AG09319 (cell line): Measurements from ENCODE around the gene ALG9.

Experiments
- DNase-seq: peaks from one replicate; pipeline ENCODE4 v3.0.0-alpha.2; 2010; ENCODE audit warnings: low read depth; ENCODE audit errors: extremely low read depth
- TF ChIP-seq, protein P1 (sequence below): IDR thresholded peaks from 2 replicates; pipeline ENCODE4 v1.5.1; 2011; ENCODE audit warnings: low read depth, mild to moderate bottlenecking, inconsistent platforms, low read length, moderate library complexity

Gene ALG9, protein sequence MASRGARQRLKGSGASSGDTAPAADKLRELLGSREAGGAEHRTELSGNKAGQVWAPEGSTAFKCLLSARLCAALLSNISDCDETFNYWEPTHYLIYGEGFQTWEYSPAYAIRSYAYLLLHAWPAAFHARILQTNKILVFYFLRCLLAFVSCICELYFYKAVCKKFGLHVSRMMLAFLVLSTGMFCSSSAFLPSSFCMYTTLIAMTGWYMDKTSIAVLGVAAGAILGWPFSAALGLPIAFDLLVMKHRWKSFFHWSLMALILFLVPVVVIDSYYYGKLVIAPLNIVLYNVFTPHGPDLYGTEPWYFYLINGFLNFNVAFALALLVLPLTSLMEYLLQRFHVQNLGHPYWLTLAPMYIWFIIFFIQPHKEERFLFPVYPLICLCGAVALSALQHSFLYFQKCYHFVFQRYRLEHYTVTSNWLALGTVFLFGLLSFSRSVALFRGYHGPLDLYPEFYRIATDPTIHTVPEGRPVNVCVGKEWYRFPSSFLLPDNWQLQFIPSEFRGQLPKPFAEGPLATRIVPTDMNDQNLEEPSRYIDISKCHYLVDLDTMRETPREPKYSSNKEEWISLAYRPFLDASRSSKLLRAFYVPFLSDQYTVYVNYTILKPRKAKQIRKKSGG

DNA sequence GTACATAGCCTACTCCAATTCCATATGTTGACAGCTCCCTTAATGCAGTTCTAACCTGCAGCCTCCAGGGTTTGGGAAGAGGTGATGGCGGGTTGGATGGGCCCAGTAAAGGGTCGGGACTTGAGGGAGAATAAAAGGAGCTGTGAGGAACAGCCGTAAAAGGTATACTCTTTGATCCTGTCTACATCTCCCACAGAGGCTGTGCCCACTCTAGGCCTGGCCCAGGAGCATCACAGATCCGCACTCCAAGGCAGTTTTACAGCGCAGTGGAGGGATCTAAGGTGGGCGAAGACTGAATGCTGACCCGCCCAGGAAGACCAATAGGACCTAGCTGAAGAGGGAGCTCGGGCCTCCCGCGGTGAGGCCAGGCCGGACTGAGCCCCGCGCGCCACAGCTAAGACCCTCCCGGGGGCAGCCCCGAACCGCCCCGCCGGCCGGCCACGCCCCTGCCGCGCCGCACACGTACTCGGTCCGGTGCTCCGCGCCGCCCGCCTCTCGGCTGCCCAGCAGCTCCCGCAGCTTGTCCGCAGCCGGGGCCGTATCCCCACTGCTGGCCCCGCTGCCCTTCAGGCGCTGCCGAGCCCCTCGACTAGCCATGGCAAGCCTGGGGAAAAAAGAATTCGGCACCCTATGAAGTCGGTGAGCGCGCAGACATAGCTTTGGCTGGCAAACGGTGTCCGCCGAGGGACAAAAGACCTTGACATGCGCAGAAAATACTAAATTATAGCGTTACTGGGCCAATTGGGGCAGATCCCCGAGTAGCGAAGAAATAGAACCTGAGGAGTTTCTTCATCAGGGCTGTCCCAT is at the start of gene ALG9:
TSS of gene ALG9 (minus strand) at position 696 of the 807 bp plus-strand sequence. CDS start at position 597, 99 bp downstream.
- DNase-seq = peak; percentile 55
- TF ChIP-seq, protein P1, sequence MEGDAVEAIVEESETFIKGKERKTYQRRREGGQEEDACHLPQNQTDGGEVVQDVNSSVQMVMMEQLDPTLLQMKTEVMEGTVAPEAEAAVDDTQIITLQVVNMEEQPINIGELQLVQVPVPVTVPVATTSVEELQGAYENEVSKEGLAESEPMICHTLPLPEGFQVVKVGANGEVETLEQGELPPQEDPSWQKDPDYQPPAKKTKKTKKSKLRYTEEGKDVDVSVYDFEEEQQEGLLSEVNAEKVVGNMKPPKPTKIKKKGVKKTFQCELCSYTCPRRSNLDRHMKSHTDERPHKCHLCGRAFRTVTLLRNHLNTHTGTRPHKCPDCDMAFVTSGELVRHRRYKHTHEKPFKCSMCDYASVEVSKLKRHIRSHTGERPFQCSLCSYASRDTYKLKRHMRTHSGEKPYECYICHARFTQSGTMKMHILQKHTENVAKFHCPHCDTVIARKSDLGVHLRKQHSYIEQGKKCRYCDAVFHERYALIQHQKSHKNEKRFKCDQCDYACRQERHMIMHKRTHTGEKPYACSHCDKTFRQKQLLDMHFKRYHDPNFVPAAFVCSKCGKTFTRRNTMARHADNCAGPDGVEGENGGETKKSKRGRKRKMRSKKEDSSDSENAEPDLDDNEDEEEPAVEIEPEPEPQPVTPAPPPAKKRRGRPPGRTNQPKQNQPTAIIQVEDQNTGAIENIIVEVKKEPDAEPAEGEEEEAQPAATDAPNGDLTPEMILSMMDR = peak; percentile 24

DNA sequence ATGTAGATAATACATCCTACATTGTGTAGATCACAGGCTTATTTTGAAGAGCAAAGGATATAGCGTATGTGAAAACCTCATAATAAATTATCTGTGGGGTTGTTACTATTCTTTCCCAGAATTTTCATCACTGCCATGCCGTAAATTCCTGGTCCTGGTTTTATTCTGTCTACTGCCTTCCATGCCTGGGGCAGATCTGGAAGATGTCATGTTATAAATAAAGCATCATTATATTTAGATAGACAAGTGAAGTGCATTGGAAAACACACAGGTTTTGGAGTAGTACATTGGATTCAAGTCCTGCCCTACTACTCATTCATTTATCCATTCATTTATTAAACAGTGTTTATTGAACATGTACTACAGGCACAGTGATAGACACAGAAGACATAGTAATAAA is 49.5 kb upstream of the ALG9 start:
- no peak for DNase-seq
- TF ChIP-seq, protein P1 = no peak

DNA sequence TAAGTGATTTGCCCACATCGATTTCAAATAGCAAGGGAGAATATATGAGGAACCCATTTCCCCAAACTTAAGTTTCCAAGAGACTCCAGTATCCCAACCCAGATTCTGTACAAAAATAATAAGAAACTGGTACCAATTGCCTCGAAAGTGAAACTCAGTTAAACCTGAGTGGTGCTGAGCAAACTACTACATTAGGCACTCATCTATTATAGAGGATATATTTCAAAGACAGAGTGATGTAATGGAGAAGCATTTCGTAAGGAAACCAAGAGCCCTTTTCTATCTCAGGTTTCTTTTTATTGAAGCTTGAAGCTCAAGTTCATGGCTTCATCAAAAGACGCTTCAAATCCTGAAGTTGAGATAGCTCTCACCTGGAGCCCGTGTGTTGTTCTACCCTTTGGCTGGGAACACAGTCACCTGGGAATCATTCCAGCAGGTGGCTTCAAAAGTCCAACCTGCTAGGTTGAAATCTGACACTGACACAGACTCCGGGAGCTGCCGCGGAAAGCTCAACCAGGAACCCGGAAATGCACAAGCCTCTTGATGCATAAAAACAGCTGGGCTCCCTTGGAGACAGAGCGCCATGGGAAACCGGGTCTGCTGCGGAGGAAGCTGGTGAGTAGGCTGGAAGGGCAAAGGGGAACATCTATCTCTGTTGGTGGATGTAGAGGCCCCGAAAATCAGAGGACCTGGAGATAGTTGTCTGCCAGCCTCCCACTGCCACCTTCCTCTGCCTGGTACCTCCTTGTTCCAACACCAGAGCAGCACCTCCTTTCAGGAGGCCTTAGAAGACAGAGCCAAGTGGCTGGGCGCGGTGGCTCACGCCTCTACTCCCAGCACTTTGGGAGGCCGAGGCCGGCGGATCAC is 47.2 kb upstream of the ALG9 start, which contains the start of gene C11orf52:
TSS of gene C11orf52 (plus strand) at position 524 of the 867 bp plus-strand sequence. CDS start at position 584, 60 bp downstream.
- no peak for DNase-seq
- TF ChIP-seq, protein P1 = no peak

DNA sequence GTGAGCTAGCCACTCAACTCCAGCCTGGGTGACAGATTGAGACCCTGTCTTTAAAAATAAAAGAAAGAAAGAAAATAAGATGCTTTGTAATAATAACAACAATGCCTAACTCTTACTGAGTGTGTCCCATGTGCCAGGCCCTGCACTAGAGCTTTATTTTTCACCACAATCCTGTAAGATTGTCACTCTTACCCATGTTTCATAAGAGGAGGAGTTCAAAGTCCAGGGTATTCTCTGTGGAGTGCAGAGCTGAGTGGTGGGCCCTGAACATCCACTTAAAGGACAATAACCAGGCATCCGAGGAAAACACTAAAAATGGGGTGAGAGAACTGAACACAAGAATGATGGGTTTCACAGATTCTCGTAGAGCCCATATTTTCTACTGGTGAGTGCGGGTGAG is 46.4 kb upstream of the ALG9 start:
- TF ChIP-seq, protein P1 = no peak
- DNase-seq = no peak

DNA sequence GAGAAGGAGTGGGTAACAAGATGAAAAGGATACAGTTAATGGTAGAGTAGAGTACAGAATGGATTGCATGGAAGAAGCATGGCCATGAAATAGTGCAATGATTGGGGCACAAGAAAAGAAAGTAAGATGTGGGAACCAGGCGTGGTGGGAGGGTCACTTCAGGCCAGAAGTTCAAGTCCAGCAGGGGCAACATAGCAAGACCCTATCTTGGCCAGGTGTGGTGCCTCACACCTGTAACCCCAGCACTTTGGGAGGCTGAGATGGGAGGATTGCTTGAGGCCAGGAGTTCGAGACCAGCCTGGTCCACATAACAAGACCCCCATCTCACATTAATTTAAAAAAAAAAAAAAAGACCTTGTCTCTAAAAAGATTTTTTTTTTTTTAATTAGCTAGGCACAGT is 45.9 kb upstream of the ALG9 start:
- no peak for DNase-seq
- TF ChIP-seq, protein P1 = no peak

DNA sequence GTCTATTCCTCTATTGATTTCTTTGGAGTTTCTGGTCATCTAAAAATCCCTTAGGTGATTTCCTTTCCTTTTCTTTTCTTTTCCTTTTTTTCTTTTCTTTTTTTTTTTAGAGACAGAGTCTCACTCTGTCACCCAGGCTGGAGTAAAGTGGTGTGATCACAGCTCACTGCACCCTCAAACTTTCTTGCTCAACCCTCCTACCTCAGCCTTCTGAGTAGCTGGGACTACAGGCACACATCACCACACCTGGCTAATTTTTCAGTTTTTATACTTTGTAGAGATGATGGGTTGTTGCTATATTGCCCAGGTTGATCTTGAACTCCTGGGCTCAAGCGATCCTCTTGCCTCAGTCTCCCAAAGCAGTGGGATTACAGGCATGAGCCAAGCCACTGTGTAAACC is 45.4 kb upstream of the ALG9 start:
- TF ChIP-seq, protein P1 = no peak
- no peak for DNase-seq
